A673 (cell line): Measurements from ENCODE around the gene RDX. TPM values are rescaled to one million over a fixed set of nuclear protein-coding genes. Genes with fewer than 3 reads are reported as not detected.
"Not testable (repeated sequence)": the region's sequence is repeated elsewhere in the genome, so short reads cannot be mapped to it uniquely, and the experiment has no call there.

Source experiments
- BruUV-seq: library from RNA; stranded (reverse); fragments of 400-500 nt; replicated peaks from 2 replicates; lab custom pipeline; 2021; lab: Mats Ljungman, UMichigan
- CTCF ChIA-PET: fragments of 300-600 bp; sonication (Branson Sonifier 250); formaldehyde crosslinking; loops from one replicate; lab custom pipeline; 2022; ENCODE audit warnings: antibody characterized with exemption; lab: Charles Lee
- POLR2A ChIA-PET: fragments of 300-600 bp; sonication (Branson Sonifier 250); formaldehyde crosslinking; loops from one replicate; lab custom pipeline; 2022; ENCODE audit warnings: antibody characterized with exemption; ENCODE audit not compliant: low non-redundant PET; lab: Charles Lee
- DNase-seq: peaks from one replicate; pipeline ENCODE4 v3.0.0-alpha.2; 2015; ENCODE audit warnings: low spot score
- H3K27ac ChIP-seq: fragments of 200-600 bp; sonication (generic); 2 replicates; pipeline ENCODE4 v1.5.1; 2016; ENCODE audit warnings: mixed run types, low read depth, mild to moderate bottlenecking, mixed read lengths, antibody characterized with exemption, low read length; ENCODE audit not compliant: poor library complexity, severe bottlenecking
- H3K27me3 ChIP-seq: fragments of 200-600 bp; sonication (generic); replicated peaks from 2 replicates; pipeline ENCODE4 v1.6.1; 2017; ENCODE audit warnings: mixed run types, low read depth, mild to moderate bottlenecking, mixed read lengths, antibody characterized with exemption, low read length; ENCODE audit not compliant: insufficient read depth, poor library complexity
- H3K36me3 ChIP-seq: fragments of 200-600 bp; sonication (generic); 2 replicates; pipeline ENCODE4 v1.6.1; 2016; ENCODE audit warnings: mixed run types, mild to moderate bottlenecking, mixed read lengths, antibody characterized with exemption, low read length; ENCODE audit not compliant: insufficient read depth, poor library complexity, severe bottlenecking
- H3K4me1 ChIP-seq: fragments of 200-600 bp; sonication (generic); 2 replicates; pipeline ENCODE4 v1.6.1; 2017; ENCODE audit warnings: mixed run types, mild to moderate bottlenecking, mixed read lengths, antibody characterized with exemption, low read length; ENCODE audit not compliant: insufficient read depth, poor library complexity, severe bottlenecking
- H3K4me3 ChIP-seq: fragments of 200-600 bp; sonication (generic); 2 replicates; pipeline ENCODE4 v1.5.1; 2016; ENCODE audit warnings: low read depth, mixed run types, mild to moderate bottlenecking, mixed read lengths, low read length; ENCODE audit not compliant: poor library complexity, severe bottlenecking
- H3K9me3 ChIP-seq: fragments of 200-600 bp; sonication (generic); 2 replicates; pipeline ENCODE4 v1.6.1; 2016; ENCODE audit warnings: mixed run types, low read depth, mild to moderate bottlenecking, mixed read lengths, antibody characterized with exemption, low read length; ENCODE audit not compliant: poor library complexity, severe bottlenecking
- CTCF ChIP-seq: fragments of 300-800, 200-600 bp; sonication (generic); conservative IDR thresholded peaks from 2 replicates; pipeline ENCODE4 v1.5.1; 2017; ENCODE audit warnings: low read depth, mild to moderate bottlenecking, antibody characterized with exemption, low read length, moderate library complexity, mixed read lengths
- EZH2 ChIP-seq: fragments of 200-600 bp; sonication (generic); IDR thresholded peaks from 2 replicates; pipeline ENCODE4 v1.6.1; 2017; ENCODE audit warnings: borderline replicate concordance, low read depth, mild to moderate bottlenecking, mixed read lengths, antibody characterized with exemption, low read length; ENCODE audit not compliant: poor library complexity, severe bottlenecking
- intact Hi-C: fragments of 100-400 bp; cut with micrococcal nuclease; formaldehyde crosslinking; loops from one replicate; pipeline ENCODE4 v1.10.0; 2022; ENCODE audit not compliant: unreplicated experiment
- total RNA-seq: library from RNA; stranded (reverse); gene quantifications from 2 replicates; pipeline ENCODE4 v1.2.3, GENCODE V29; 2021

The RDX gene
- total RNA-seq, 1 experiment from 2014 or later: 395 TPM

- intact Hi-C loops: no loop called here
- ChIA-PET CTCF (no interaction called here), POLR2A (no interaction called here)
- Histone ChIP-seq H3K36me3 (peaks cover 9% of the 10 kb centered on the region), H3K4me1 (peaks cover 21% of the 10 kb centered on the region), H3K4me3 (peak overlapping the region; percentile 86), H3K27me3 (no peaks in the 10 kb centered on the region), H3K9me3 (no peaks in the 10 kb centered on the region), H3K27ac (peak overlapping the region; percentile 97)
- no TSS peak for BruUV-seq
- DNase-seq: peak; percentile 42
- TF ChIP-seq EZH2 (no peak), CTCF (no peak)
Observed at GRCh38 chr11:110294509-110294908, 1.9 kb downstream of the RDX start.

GRCh38 chr11:110293389-110293788, 3.0 kb downstream of the RDX start:
- Histone ChIP-seq H3K27me3 (no peaks in the 10 kb centered on the region), H3K9me3 (no peaks in the 10 kb centered on the region), H3K4me3 (peak overlapping the region; percentile 86), H3K4me1 (peaks cover 29% of the 10 kb centered on the region), H3K36me3 (peaks cover 9% of the 10 kb centered on the region), H3K27ac (peak overlapping the region; percentile 97)
- ChIA-PET CTCF (no interaction called here), POLR2A (no interaction called here)
- TF ChIP-seq CTCF (no peak), EZH2 (no peak)
- DNase-seq: peak; percentile 14
- BruUV-seq: no TSS peak
- intact Hi-C loops: no loop called here

GRCh38 chr11:110292146-110292545, 4.3 kb downstream of the RDX start:
- H3K4me3 ChIP-seq, H3K9me3 ChIP-seq, H3K27me3 ChIP-seq, intact Hi-C loops, H3K36me3 ChIP-seq, POLR2A ChIA-PET, CTCF ChIA-PET, H3K27ac ChIP-seq, DNase-seq, BruUV-seq: not testable (repeated sequence)
- peaks cover 30% of the 10 kb centered on the region for H3K4me1 ChIP-seq

GRCh38 chr11:110290591-110291334, 5.7 kb downstream of the RDX start:
- CTCF ChIA-PET: no interaction called here
- BruUV-seq: no TSS peak
- Histone ChIP-seq H3K4me3 (no peak overlapping the region), H3K9me3 (no peaks in the 10 kb centered on the region), H3K4me1 (peaks cover 39% of the 10 kb centered on the region), H3K27ac (no peak overlapping the region), H3K36me3 (peaks cover 9% of the 10 kb centered on the region), H3K27me3 (no peaks in the 10 kb centered on the region)
- intact Hi-C loops: no loop called here
- POLR2A ChIA-PET: no interaction called here
- DNase-seq: no peak
- TF ChIP-seq EZH2 (no peak), CTCF (no peak)
